Activated naive CD4-positive, alpha-beta T cell treated with anti-CD3 and anti-CD28 coated beads, Interleukin-2, amount 50 U/mL, for 72 hours (primary cell): ENCODE data around the gene HPX. TPM values are rescaled to one million over a fixed set of nuclear protein-coding genes. Genes with fewer than 3 reads are reported as not detected.

Source experiments
- ATAC-seq, 2 donors: fragments of 150-1000 bp; cut with Tn5 transposase; 2 replicates each; pipeline ENCODE4 v1.10.0; 2021; ENCODE audit warnings: mild to moderate bottlenecking in 2 of 2, moderate library complexity in 2 of 2
- DNase-seq, 2 donors: peaks; one replicate each; pipeline ENCODE4 v3.0.0; 2021 to 2022; ENCODE audit warnings: low spot score in 2 of 2
- H3K27ac Mint-ChIP-seq, 2 donors: one replicate each; pipeline ENCODE4 v1.8.0; 2022; ENCODE audit warnings: mild to moderate bottlenecking in 2 of 2, mixed read lengths in 2 of 2
- H3K36me3 Mint-ChIP-seq, 2 donors: one replicate each; pipeline ENCODE4 v1.8.0; 2022; ENCODE audit warnings: mixed read lengths in 2 of 2
- H3K9me3 Mint-ChIP-seq, 2 donors: one replicate each; pipeline ENCODE4 v1.8.0; 2022; ENCODE audit warnings: mixed read lengths in 2 of 2
- total RNA-seq, 2 donors: library from RNA; stranded (reverse); gene quantifications; one replicate each; pipeline ENCODE4 v1.2.3, GENCODE V29; 2022

The HPX gene
- total RNA-seq, 2 donors from 2014 or later, result 0.41 to 0.55 TPM

DNA sequence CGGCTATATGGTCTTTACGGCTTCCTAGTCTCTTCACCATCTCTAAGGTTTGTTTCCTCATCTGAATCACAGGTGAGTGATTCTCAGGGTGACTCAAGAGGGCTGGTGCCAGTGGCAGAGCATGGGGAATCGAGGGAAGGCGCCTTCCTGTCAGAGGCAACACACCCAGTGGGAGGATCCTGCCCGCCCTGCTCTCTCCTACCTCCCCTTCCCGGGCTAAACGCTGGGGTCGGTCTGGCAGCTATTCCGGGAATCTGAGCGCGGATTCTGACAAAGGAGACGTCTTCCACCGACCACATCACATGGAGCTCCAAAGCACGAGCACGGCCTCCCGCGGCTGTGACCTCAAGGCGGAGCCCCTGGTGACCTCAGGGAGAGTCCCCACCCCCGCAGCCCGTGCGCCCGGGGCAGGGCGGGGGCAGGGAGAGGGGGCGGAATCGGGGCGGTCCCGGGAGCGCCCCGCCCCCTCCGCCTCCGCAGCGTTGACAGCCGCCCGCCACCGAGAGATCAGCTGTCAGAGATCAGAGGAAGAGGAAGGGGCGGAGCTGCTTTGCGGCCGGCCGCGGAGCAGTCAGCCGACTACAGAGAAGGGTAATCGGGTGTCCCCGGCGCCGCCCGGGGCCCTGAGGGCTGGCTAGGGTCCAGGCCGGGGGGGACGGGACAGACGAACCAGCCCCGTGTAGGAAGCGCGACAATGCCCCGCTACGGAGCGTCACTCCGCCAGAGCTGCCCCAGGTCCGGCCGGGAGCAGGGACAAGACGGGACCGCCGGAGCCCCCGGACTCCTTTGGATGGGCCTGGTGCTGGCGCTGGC lies 50.7 kb downstream of the HPX start, which contains the start of gene SMPD1:
Gene SMPD1, plus strand, starts transcription at position 570 of the 813 bp plus-strand sequence. Its CDS starts 125 bp downstream, at position 695.
- Mint-ChIP-seq H3K9me3 (no peaks in the 10 kb centered on the region), H3K27ac (peak within 1 kb of the TSS; percentile 97 to 99), H3K36me3 (peaks cover 8 to 9% of the 10 kb centered on the region in 2 donors)
- ATAC-seq (peak; percentile 87 to 88), DNase-seq (peak; percentile 88 to 96)

DNA sequence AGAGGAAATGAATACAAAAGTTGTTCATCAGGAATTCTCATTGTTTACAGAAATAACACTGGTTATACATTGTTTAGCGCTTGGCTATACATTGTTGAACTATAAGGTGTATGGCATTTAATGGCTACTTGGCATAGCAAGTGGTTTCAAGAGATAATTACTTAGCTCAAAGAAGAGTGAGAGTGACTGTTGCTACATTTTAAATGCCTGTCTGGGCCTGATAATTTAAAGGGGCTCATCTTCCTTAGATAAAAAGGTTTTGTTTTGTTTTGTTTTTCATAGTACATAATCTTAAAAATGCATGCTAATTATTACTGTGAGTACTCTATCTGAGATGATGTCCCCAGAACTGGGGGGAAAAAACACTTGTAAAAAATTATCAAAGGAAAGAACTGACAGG lies 52.0 kb downstream of the HPX start:
- H3K36me3 Mint-ChIP-seq, result peaks cover 8 to 9% of the 10 kb centered on the region in 2 donors
- peak overlapping the region in 1 of 2 donors; percentile 97 for H3K27ac Mint-ChIP-seq
- DNase-seq (no peak), ATAC-seq (no peak)
- H3K9me3 Mint-ChIP-seq, result no peaks in the 10 kb centered on the region

DNA sequence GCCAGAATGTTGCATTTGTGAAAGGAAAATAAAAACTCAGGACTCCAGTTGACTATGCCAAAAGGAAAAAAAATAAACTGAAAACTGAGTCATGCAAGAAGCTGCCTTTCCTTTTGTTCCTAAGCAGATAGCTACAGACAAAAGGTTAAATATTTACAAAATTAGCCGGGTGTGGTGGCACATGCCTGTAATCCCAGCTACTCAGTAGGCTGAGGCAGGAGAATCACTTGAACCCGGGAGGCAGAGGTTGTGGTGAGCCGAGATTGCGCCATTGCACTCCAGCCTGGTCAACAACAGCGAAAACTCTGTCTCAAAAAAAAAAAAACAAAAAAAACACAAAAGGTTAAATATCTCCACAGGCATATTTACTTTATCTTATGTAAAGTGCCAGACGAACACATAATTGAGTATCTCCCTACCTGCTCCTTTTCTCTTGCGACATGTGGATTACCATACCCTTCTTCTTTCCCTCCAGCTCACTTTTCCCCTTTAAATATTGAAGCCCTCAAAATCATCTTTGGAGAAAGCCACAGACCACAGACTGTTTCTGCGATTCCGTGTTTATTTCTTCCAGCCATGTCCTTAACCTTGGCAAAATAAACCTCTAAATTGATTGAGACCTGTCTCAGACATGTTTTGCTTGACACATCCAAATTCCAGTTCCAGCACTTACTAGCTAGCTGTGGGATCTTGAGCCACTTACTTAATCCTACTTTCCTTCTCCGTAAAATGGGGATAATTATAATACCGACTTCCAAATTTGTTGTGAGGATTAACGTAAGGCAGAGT lies 52.8 kb downstream of the HPX start:
- ATAC-seq (no peak), DNase-seq (no peak)
- H3K36me3 Mint-ChIP-seq, result peaks cover 5% of the 10 kb centered on the region in 2 donors
- no peak overlapping the region for H3K27ac Mint-ChIP-seq
- H3K9me3 Mint-ChIP-seq, result no peaks in the 10 kb centered on the region

DNA sequence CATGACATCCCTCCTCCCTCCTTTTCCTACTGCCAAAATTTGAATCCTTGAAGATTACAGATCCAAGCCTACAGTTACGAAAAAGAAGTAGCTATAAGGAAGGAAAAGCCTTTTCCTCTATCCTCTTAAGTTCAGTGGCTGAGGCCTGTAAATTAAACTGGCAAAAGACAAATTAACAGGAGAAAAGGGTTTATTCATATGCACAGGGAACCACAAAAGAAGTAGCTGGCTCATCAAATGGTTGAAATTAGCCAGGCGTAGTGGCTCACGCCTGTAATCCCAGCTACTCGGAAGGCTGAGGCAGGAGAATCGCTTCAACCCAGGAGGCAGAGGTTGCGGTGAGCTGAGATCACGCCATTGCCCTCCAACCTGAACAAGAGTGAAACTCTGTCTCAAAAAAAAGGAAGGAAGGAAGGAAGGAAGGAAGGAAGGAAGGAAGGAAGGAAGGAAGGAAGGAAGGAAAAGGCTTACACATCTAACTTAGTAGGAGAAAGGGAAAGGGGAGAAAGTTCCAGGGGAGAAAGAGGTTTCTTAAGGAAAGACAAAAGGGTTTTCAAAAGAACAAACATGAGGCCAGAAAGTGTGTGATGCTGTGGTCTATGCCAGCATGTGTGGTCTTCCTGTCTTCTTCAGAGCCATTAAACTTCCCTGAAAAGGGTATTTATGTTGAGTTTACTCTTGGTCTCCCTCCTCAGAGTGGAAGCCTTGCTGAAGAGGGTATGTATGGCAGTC lies 55.6 kb downstream of the HPX start:
- no peaks in the 10 kb centered on the region for H3K36me3 Mint-ChIP-seq
- DNase-seq (no peak), ATAC-seq (no peak)
- no peak overlapping the region for H3K27ac Mint-ChIP-seq
- H3K9me3 Mint-ChIP-seq, result no peaks in the 10 kb centered on the region

Other genes with a start within 250 kb of the HPX start
- gene OR52W1, start 241.8 kb downstream of the HPX start, total RNA-seq, result not detected
- gene C11orf42, start 235.4 kb downstream of the HPX start, total RNA-seq, result not detected
- gene FHIP1B, start 206.4 kb downstream of the HPX start, total RNA-seq, result 10 to 100 TPM; 16.7 to 24.4 TPM
- under 1 TPM; 0.21 to 0.52 TPM for gene CNGA4, start 201.9 kb downstream of the HPX start, total RNA-seq
- not detected for gene CCKBR, start 181.1 kb downstream of the HPX start, total RNA-seq
- gene CAVIN3, start 120.5 kb downstream of the HPX start, total RNA-seq, result 10 to 100 TPM in 1 of 2 donors, 1 to 10 TPM in 1; 4.3 to 20.7 TPM
- gene SMPD1, start 50.5 kb downstream of the HPX start, total RNA-seq, result 10 to 100 TPM; 13.1 to 24.8 TPM
- 10 to 100 TPM; 40.0 to 72.5 TPM for gene APBB1, start 21.9 kb downstream of the HPX start, total RNA-seq
- gene TRIM3, start 33.0 kb upstream of the HPX start, total RNA-seq, result 10 to 100 TPM in 1 of 2 donors, 1 to 10 TPM in 1; 4.7 to 19.0 TPM
- 10 to 100 TPM; 47.1 to 59.9 TPM for gene ARFIP2, start 40.3 kb upstream of the HPX start, total RNA-seq
- gene TIMM10B, start 40.5 kb upstream of the HPX start, total RNA-seq, result 10 to 100 TPM; 36.9 to 38.3 TPM
- 10 to 100 TPM; 22.4 to 38.5 TPM for gene DNHD1, start 56.3 kb upstream of the HPX start, total RNA-seq
- 10 to 100 TPM; 24.9 to 38.3 TPM for gene RRP8, start 162.6 kb upstream of the HPX start, total RNA-seq
- 10 to 100 TPM; 72.1 to 99.7 TPM for gene ILK, start 162.8 kb upstream of the HPX start, total RNA-seq
- 100 to 1,000 TPM in 1 of 2 donors, 10 to 100 TPM in 1; 95.3 to 166 TPM for gene TAF10, start 171.2 kb upstream of the HPX start, total RNA-seq
- 10 to 100 TPM; 54.7 to 67.4 TPM for gene TPP1, start 178.4 kb upstream of the HPX start, total RNA-seq
- gene DCHS1, start 214.8 kb upstream of the HPX start, total RNA-seq, result 1 to 10 TPM in 1 of 2 donors, under 1 TPM in 1; 0.82 to 2.1 TPM
- 100 to 1,000 TPM in 1 of 2 donors, 10 to 100 TPM in 1; 92.4 to 104 TPM for gene MRPL17, start 242.4 kb upstream of the HPX start, total RNA-seq